WTC11 (cell line): ENCODE data around the gene ZNF480. TPM values are rescaled to one million over a fixed set of nuclear protein-coding genes. Genes with fewer than 3 reads are reported as not detected.

Experiments
- ATAC-seq: fragments of 200-7000 bp; cut with Tn5 transposase; 2 replicates; pipeline ENCODE4 v1.10.0; 2021; ENCODE audit warnings: mild to moderate bottlenecking, moderate library complexity
- CTCF ChIA-PET: fragments of 300-600 bp; sonication (Branson Sonifier 250); formaldehyde crosslinking; loops from one replicate; lab custom pipeline; 2021; ENCODE audit warnings: antibody characterized with exemption; lab: Charles Lee
- POLR2A ChIA-PET: fragments of 350-600 bp; sonication (Branson Sonifier 250); formaldehyde crosslinking; loops from one replicate; lab custom pipeline; 2021; ENCODE audit warnings: antibody characterized with exemption; lab: Charles Lee
- DNase-seq: peaks from one replicate; pipeline ENCODE4 v3.0.0; 2021; ENCODE audit warnings: low spot score
- H3K27ac Mint-ChIP-seq: 2 replicates; pipeline ENCODE4 v1.8.0; 2021; ENCODE audit warnings: mixed read lengths
- H3K27me3 Mint-ChIP-seq: 2 replicates; pipeline ENCODE4 v1.8.0; 2021; ENCODE audit warnings: low read depth, mild to moderate bottlenecking, moderate library complexity, mixed read lengths
- H3K36me3 Mint-ChIP-seq: 2 replicates; pipeline ENCODE4 v1.8.0; 2021; ENCODE audit warnings: mixed read lengths
- H3K4me1 Mint-ChIP-seq: 2 replicates; pipeline ENCODE4 v1.8.0; 2022; ENCODE audit warnings: mixed read lengths
- H3K4me3 Mint-ChIP-seq: 2 replicates; pipeline ENCODE4 v1.8.0; 2021; ENCODE audit warnings: mild to moderate bottlenecking, moderate library complexity, mixed read lengths
- H3K9me3 Mint-ChIP-seq: 2 replicates; pipeline ENCODE4 v1.8.0; 2021; ENCODE audit warnings: mixed read lengths
- ELF4 ChIP-seq: sonication (generic); formaldehyde crosslinking; IDR thresholded peaks from 2 replicates; pipeline ENCODE4 v1.8.1; 2022; ENCODE audit warnings: low read depth, mild to moderate bottlenecking, moderate library complexity, missing genetic modification reagents
- EMX1 ChIP-seq: fragments of 250-450 bp; sonication (Bioruptor Pico); IDR thresholded peaks from 2 replicates; pipeline ENCODE4 v1.8.0; 2021; ENCODE audit warnings: mild to moderate bottlenecking
- FOXJ3 ChIP-seq: sonication (generic); formaldehyde crosslinking; IDR thresholded peaks from 2 replicates; pipeline ENCODE4 v1.9.0; 2021; ENCODE audit warnings: missing genetic modification reagents, mild to moderate bottlenecking, borderline replicate concordance
- NFATC4 ChIP-seq: fragments of 250-450 bp; sonication (Bioruptor Pico); IDR thresholded peaks from 2 replicates; pipeline ENCODE4 v1.9.0; 2021; ENCODE audit warnings: mild to moderate bottlenecking
- SOX15 ChIP-seq: fragments of 250-450 bp; sonication (Bioruptor Pico); IDR thresholded peaks from 2 replicates; pipeline ENCODE4 v1.9.0; 2021; ENCODE audit warnings: mild to moderate bottlenecking
- SP1 ChIP-seq: sonication (generic); formaldehyde crosslinking; conservative IDR thresholded peaks from 2 replicates; pipeline ENCODE4 v1.8.1; 2022; ENCODE audit warnings: missing genetic modification reagents
- TEAD4 ChIP-seq: sonication (generic); formaldehyde crosslinking; IDR thresholded peaks from 2 replicates; pipeline ENCODE4 v1.8.0; 2022; ENCODE audit warnings: mild to moderate bottlenecking, missing genetic modification reagents
- TP53 ChIP-seq: sonication (generic); formaldehyde crosslinking; IDR thresholded peaks from 2 replicates; pipeline ENCODE4 v1.8.1; 2023; ENCODE audit warnings: mild to moderate bottlenecking, missing genetic modification reagents
- ZNF219 ChIP-seq: sonication (generic); formaldehyde crosslinking; IDR thresholded peaks from 2 replicates; pipeline ENCODE4 v1.8.0; 2023; ENCODE audit warnings: missing genetic modification reagents, mild to moderate bottlenecking, borderline replicate concordance
- ZNF317 ChIP-seq: sonication (generic); formaldehyde crosslinking; IDR thresholded peaks from 2 replicates; pipeline ENCODE4 v1.8.1; 2023; ENCODE audit warnings: low read depth, mild to moderate bottlenecking, moderate library complexity, missing genetic modification reagents, borderline replicate concordance
- ZNF423 ChIP-seq: fragments of 250-450 bp; sonication (Bioruptor Pico); IDR thresholded peaks from 2 replicates; pipeline ENCODE4 v2.1.2; 2022; ENCODE audit warnings: mild to moderate bottlenecking, moderate library complexity
- total RNA-seq: library from RNA; stranded (reverse); gene quantifications from 3 replicates; pipeline ENCODE4 v1.2.3, GENCODE V29; 2021
- TF ChIP-seq, protein P1 (sequence below): sonication (generic); formaldehyde crosslinking; conservative IDR thresholded peaks from 2 replicates; pipeline ENCODE4 v1.8.1; 2022; ENCODE audit warnings: mild to moderate bottlenecking, missing genetic modification reagents
- TF ChIP-seq, protein P2 (sequence below): sonication (generic); formaldehyde crosslinking; IDR thresholded peaks from 2 replicates; pipeline ENCODE4 v1.8.0; 2022; ENCODE audit warnings: mild to moderate bottlenecking, missing genetic modification reagents
- TF ChIP-seq, protein P3 (sequence below): sonication (generic); formaldehyde crosslinking; IDR thresholded peaks from 2 replicates; pipeline ENCODE4 v1.8.1; 2022; ENCODE audit warnings: low read depth, missing genetic modification reagents, borderline replicate concordance
- TF ChIP-seq, protein P4 (sequence below): sonication (generic); formaldehyde crosslinking; IDR thresholded peaks from 2 replicates; pipeline ENCODE4 v1.8.1; 2023; ENCODE audit warnings: mild to moderate bottlenecking, missing genetic modification reagents
- TF ChIP-seq, protein P5 (sequence below): sonication (generic); formaldehyde crosslinking; IDR thresholded peaks from 2 replicates; pipeline ENCODE4 v1.8.1; 2022; ENCODE audit warnings: missing genetic modification reagents, borderline replicate concordance
- TF ChIP-seq, protein P6 (sequence below): sonication (generic); formaldehyde crosslinking; IDR thresholded peaks from 2 replicates; pipeline ENCODE4 v1.8.0; 2023; ENCODE audit warnings: mild to moderate bottlenecking, missing genetic modification reagents
- TF ChIP-seq, protein P7 (sequence below): sonication (generic); formaldehyde crosslinking; IDR thresholded peaks from 2 replicates; pipeline ENCODE4 v1.8.1; 2022; ENCODE audit warnings: low read depth, mild to moderate bottlenecking, moderate library complexity, missing genetic modification reagents, borderline replicate concordance
- TF ChIP-seq, protein P8 (sequence below): sonication (generic); formaldehyde crosslinking; conservative IDR thresholded peaks from 2 replicates; pipeline ENCODE4 v1.8.1; 2023; ENCODE audit warnings: mild to moderate bottlenecking, low read depth, missing genetic modification reagents, moderate library complexity
- TF ChIP-seq, protein P9 (sequence below): sonication (generic); formaldehyde crosslinking; IDR thresholded peaks from 2 replicates; pipeline ENCODE4 v1.8.1; 2022; ENCODE audit warnings: mild to moderate bottlenecking, moderate library complexity, missing genetic modification reagents

ZNF480 gene
- total RNA-seq, 1 experiment from 2014 or later, result 36.0 TPM

DNA sequence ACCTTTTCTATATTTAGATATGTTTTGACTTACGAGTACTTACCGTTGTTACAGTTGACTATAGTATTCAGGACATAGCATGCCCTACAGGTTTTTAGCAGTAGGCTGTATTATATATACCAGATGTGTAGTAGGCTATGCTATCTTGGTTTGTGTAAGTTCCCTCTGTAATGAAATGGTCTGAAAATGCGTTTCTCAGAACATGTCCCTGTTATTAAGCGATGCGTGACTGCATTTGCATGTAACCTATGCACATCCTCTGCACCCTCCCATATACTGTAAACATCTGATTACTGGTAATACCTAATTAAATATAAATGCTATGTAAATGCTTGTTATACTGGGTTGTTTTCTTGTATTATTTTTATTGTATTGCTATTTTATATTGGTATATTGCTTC is 21.0 kb upstream of the ZNF480 start:
- TF ChIP-seq FOXJ3 (CRISPR knock-in tag) (no peak), SP1 (no peak), TEAD4 (CRISPR knock-in tag) (no peak), EMX1 (CRISPR knock-in tag) (no peak), ELF4 (CRISPR knock-in tag) (no peak), ZNF219 (CRISPR knock-in tag) (no peak), SOX15 (CRISPR knock-in tag) (no peak), NFATC4 (CRISPR knock-in tag) (no peak), TP53 (CRISPR knock-in tag) (no peak), ZNF317 (CRISPR knock-in tag) (no peak), ZNF423 (CRISPR knock-in tag) (no peak)
- TF ChIP-seq, protein P1, sequence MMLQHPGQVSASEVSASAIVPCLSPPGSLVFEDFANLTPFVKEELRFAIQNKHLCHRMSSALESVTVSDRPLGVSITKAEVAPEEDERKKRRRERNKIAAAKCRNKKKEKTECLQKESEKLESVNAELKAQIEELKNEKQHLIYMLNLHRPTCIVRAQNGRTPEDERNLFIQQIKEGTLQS (CRISPR knock-in tag), result no peak
- TF ChIP-seq, protein P2, sequence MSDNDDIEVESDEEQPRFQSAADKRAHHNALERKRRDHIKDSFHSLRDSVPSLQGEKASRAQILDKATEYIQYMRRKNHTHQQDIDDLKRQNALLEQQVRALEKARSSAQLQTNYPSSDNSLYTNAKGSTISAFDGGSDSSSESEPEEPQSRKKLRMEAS (CRISPR knock-in tag), result no peak
- TF ChIP-seq, protein P3, sequence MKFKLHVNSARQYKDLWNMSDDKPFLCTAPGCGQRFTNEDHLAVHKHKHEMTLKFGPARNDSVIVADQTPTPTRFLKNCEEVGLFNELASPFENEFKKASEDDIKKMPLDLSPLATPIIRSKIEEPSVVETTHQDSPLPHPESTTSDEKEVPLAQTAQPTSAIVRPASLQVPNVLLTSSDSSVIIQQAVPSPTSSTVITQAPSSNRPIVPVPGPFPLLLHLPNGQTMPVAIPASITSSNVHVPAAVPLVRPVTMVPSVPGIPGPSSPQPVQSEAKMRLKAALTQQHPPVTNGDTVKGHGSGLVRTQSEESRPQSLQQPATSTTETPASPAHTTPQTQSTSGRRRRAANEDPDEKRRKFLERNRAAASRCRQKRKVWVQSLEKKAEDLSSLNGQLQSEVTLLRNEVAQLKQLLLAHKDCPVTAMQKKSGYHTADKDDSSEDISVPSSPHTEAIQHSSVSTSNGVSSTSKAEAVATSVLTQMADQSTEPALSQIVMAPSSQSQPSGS (CRISPR knock-in tag), result no peak
- TF ChIP-seq, protein P4, sequence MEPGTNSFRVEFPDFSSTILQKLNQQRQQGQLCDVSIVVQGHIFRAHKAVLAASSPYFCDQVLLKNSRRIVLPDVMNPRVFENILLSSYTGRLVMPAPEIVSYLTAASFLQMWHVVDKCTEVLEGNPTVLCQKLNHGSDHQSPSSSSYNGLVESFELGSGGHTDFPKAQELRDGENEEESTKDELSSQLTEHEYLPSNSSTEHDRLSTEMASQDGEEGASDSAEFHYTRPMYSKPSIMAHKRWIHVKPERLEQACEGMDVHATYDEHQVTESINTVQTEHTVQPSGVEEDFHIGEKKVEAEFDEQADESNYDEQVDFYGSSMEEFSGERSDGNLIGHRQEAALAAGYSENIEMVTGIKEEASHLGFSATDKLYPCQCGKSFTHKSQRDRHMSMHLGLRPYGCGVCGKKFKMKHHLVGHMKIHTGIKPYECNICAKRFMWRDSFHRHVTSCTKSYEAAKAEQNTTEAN, result no peak
- TF ChIP-seq, protein P5, sequence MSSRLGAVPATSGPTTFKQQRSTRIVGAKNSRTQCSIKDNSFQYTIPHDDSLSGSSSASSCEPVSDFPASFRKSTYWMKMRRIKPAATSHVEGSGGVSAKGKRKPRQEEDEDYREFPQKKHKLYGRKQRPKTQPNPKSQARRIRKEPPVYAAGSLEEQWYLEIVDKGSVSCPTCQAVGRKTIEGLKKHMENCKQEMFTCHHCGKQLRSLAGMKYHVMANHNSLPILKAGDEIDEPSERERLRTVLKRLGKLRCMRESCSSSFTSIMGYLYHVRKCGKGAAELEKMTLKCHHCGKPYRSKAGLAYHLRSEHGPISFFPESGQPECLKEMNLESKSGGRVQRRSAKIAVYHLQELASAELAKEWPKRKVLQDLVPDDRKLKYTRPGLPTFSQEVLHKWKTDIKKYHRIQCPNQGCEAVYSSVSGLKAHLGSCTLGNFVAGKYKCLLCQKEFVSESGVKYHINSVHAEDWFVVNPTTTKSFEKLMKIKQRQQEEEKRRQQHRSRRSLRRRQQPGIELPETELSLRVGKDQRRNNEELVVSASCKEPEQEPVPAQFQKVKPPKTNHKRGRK, result no peak
- TF ChIP-seq, protein P6, sequence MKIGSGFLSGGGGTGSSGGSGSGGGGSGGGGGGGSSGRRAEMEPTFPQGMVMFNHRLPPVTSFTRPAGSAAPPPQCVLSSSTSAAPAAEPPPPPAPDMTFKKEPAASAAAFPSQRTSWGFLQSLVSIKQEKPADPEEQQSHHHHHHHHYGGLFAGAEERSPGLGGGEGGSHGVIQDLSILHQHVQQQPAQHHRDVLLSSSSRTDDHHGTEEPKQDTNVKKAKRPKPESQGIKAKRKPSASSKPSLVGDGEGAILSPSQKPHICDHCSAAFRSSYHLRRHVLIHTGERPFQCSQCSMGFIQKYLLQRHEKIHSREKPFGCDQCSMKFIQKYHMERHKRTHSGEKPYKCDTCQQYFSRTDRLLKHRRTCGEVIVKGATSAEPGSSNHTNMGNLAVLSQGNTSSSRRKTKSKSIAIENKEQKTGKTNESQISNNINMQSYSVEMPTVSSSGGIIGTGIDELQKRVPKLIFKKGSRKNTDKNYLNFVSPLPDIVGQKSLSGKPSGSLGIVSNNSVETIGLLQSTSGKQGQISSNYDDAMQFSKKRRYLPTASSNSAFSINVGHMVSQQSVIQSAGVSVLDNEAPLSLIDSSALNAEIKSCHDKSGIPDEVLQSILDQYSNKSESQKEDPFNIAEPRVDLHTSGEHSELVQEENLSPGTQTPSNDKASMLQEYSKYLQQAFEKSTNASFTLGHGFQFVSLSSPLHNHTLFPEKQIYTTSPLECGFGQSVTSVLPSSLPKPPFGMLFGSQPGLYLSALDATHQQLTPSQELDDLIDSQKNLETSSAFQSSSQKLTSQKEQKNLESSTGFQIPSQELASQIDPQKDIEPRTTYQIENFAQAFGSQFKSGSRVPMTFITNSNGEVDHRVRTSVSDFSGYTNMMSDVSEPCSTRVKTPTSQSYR (CRISPR knock-in tag), result no peak
- TF ChIP-seq, protein P7, sequence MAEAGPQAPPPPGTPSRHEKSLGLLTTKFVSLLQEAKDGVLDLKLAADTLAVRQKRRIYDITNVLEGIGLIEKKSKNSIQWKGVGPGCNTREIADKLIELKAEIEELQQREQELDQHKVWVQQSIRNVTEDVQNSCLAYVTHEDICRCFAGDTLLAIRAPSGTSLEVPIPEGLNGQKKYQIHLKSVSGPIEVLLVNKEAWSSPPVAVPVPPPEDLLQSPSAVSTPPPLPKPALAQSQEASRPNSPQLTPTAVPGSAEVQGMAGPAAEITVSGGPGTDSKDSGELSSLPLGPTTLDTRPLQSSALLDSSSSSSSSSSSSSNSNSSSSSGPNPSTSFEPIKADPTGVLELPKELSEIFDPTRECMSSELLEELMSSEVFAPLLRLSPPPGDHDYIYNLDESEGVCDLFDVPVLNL (CRISPR knock-in tag), result no peak
- TF ChIP-seq, protein P8, sequence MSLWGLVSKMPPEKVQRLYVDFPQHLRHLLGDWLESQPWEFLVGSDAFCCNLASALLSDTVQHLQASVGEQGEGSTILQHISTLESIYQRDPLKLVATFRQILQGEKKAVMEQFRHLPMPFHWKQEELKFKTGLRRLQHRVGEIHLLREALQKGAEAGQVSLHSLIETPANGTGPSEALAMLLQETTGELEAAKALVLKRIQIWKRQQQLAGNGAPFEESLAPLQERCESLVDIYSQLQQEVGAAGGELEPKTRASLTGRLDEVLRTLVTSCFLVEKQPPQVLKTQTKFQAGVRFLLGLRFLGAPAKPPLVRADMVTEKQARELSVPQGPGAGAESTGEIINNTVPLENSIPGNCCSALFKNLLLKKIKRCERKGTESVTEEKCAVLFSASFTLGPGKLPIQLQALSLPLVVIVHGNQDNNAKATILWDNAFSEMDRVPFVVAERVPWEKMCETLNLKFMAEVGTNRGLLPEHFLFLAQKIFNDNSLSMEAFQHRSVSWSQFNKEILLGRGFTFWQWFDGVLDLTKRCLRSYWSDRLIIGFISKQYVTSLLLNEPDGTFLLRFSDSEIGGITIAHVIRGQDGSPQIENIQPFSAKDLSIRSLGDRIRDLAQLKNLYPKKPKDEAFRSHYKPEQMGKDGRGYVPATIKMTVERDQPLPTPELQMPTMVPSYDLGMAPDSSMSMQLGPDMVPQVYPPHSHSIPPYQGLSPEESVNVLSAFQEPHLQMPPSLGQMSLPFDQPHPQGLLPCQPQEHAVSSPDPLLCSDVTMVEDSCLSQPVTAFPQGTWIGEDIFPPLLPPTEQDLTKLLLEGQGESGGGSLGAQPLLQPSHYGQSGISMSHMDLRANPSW, result no peak
- TF ChIP-seq, protein P9, sequence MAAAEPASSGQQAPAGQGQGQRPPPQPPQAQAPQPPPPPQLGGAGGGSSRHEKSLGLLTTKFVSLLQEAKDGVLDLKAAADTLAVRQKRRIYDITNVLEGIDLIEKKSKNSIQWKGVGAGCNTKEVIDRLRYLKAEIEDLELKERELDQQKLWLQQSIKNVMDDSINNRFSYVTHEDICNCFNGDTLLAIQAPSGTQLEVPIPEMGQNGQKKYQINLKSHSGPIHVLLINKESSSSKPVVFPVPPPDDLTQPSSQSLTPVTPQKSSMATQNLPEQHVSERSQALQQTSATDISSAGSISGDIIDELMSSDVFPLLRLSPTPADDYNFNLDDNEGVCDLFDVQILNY (CRISPR knock-in tag), result no peak
- no peak overlapping the region for H3K4me3 Mint-ChIP-seq
- H3K27ac Mint-ChIP-seq, result no peak overlapping the region
- DNase-seq, result no peak
- H3K27me3 Mint-ChIP-seq, result no peaks in the 10 kb centered on the region; the same call in 1 of the 2 replicates
- ChIA-PET POLR2A (no interaction called here), CTCF (no interaction called here)
- peaks cover 20% of the 10 kb centered on the region for H3K9me3 Mint-ChIP-seq
- H3K36me3 Mint-ChIP-seq, result peaks cover 47% of the 10 kb centered on the region
- peaks cover 41% of the 10 kb centered on the region for H3K4me1 Mint-ChIP-seq
- ATAC-seq, result no peak
